Heart left ventricle (tissue), 16 donors: Measurements from ENCODE around the gene CHN1. TPM values are rescaled to one million over a fixed set of nuclear protein-coding genes. Genes with fewer than 3 reads are reported as not detected.
A peak's percentile ranks its signal among the peaks of the same experiment; 100 is the strongest.

Experiments
- ATAC-seq, 4 donors: fragments of 200-7000 bp; cut with Tn5 transposase; one replicate each; pipeline ENCODE4 v1.9.1; 2020 to 2022; ENCODE audit warnings: moderate library complexity in 4 of 4, mild to moderate bottlenecking in 3 of 4, moderate number of reproducible peaks in 1 of 4
- DNase-seq, 5 donors: peaks; one replicate each; pipeline ENCODE4 v3.0.0-alpha.2; 2020
- H3K27ac ChIP-seq, 12 donors: fragments of 200-600 bp; sonication (generic) in 4 of 12; one replicate each; pipeline versions ENCODE4 v1.5.0 to v1.8.0; 2016 to 2022; ENCODE audit warnings: mild to moderate bottlenecking in 2 of 12
- H3K27me3 ChIP-seq, 9 donors: fragments of 200-600 bp; sonication (generic) in 2 of 9; one replicate each; pipeline versions ENCODE4 v1.5.1 to v1.8.0; 2016 to 2022; ENCODE audit warnings: mild to moderate bottlenecking in 3 of 9
- H3K36me3 ChIP-seq, 9 donors: fragments of 200-600 bp; sonication (generic) in 2 of 9; one replicate each; pipeline versions ENCODE4 v1.5.0 to v1.8.0; 2018 to 2022; ENCODE audit warnings: mild to moderate bottlenecking in 2 of 9
- H3K4me1 ChIP-seq, 12 donors: fragments of 200-600 bp; sonication (generic) in 4 of 12; one replicate each; pipeline versions ENCODE4 v1.5.0 to v1.8.0; 2016 to 2022; ENCODE audit warnings: mild to moderate bottlenecking in 3 of 12
- H3K4me3 ChIP-seq, 12 donors: fragments of 200-600 bp; sonication (generic) in 4 of 12; one replicate each; pipeline versions ENCODE4 v1.5.0 to v1.8.0; 2017 to 2022; ENCODE audit warnings: mild to moderate bottlenecking in 9 of 12, moderate library complexity in 4 of 12
- H3K9me3 ChIP-seq, 12 donors: fragments of 200-600 bp; sonication (generic) in 4 of 12; one replicate each; pipeline versions ENCODE4 v1.5.0 to v1.8.0; 2016 to 2022; ENCODE audit warnings: mild to moderate bottlenecking in 1 of 12
- CTCF ChIP-seq, 12 donors: fragments of 200-600 bp; sonication (generic) in 4 of 12; IDR thresholded peaks; one replicate each; pipeline versions ENCODE4 v1.5.0 to v1.8.0; 2018 to 2022; ENCODE audit warnings: antibody characterized with exemption in 12 of 12, mild to moderate bottlenecking in 5 of 12
- POLR2A ChIP-seq, 2 donors: fragments of 450-650 bp; IDR thresholded peaks; one replicate each; pipeline ENCODE4 v1.6.1; 2017; ENCODE audit warnings: antibody characterized with exemption in 2 of 2, mild to moderate bottlenecking in 2 of 2, moderate library complexity in 2 of 2
- WGBS, 4 donors: extraction: QIAGEN DNeasy Blood & Tissue Kit in 2 of 4; methylation state at CpG; one replicate each; pipeline versions ENCODE4 v1.1.5 to v1.1.7; 2013 to 2018; 5-methylcytosine and 5-hydroxymethylcytosine counted together
- intact Hi-C, 10 donors: fragments of 100-400 bp; cut with DNase I; formaldehyde crosslinking; loops; one replicate each; pipeline versions ENCODE4 v1.11.1 to v1.14.2; 2022
- polyA plus RNA-seq, 2 donors: library from polyadenylated mRNA; stranded (reverse); fragments of 200-250 nt; gene quantifications; one replicate each; pipeline ENCODE4 v1.2.3, GENCODE V29; 2013
- total RNA-seq, 9 donors: library from RNA; depleted of rRNA in 2 of 9; stranded (reverse); fragments of >200 nt in 2 of 9; fragmentation: NEBNext Ultra II Directional in 3 of 9; extraction: Animal tissue kit (Norgen Biotek cat#: 25700) in 3 of 9; gene quantifications; one replicate each; pipeline versions ENCODE4 v1.1.0 to v1.2.4, GENCODE V29; 2016 to 2023
- donor health status: ischemic (EF 13 %, LVEDD 7.1; RV severe dilation, severe dysfunction).
- donor health status: healthy with polysubstance abuse.
- donor health status: DM: no; HTN: yes; CAD: no.
- donor health status: DM: no; HTN: no; CAD: no.
- donor health status: ischemic (EF 25% LVEDD 6.9; RV normal size, moderate dysfunction).
- donor health status: ischemic (EF 25% LVEDD 5.7; RV mildly dilated, moderate dysfunction).
- donor health status: healthy.
- donor health status: DM: yes; HTN: yes; CAD: no.
- donor health status: ischemic (EF 35%, LVEDD 5.7; RV mildly dilated, moderate dysfunction).
- donor health status: nonischemic (EF 11% LVEDD 7.7; RV severe dilation, severe dysfunction).
- donor health status: DM: yes; HTN: yes; CAD: no.
- donor health status: PGD.
- donor health status: ischemic (EF 29% LVEDD 5.4; RV normal size, mild dysfunction).
- donor health status: nonischemic (EF 23%, LVEDD 6.1; RV moderate dilation, normal function).

CHN1 gene
- total and polyA plus RNA-seq, 11 donors = 6.9 to 24.3 (median 19.2) TPM

- no peak for ATAC-seq
- Histone ChIP-seq H3K9me3 (no peaks in the 10 kb centered on the region), H3K36me3 (no peaks in the 10 kb centered on the region), H3K27ac (no peak overlapping the region), H3K4me1 (peaks cover 0 to 10% (median 0%) of the 10 kb centered on the region in 12 donors), H3K4me3 (no peak overlapping the region), H3K27me3 (no peaks in the 10 kb centered on the region)
- intact Hi-C loops = loop anchor here in 1 of 10 donors (10.0 kb wide), 1 partner anchor 128 kb away; no protein-coding TSS in a partner anchor
- TF ChIP-seq POLR2A (IDR thresholded peaks at IDR 0.05) (no peak), CTCF (IDR thresholded peaks at IDR 0.05) (no peak)
- DNase-seq = no peak
- 63 to 70% (median 68%) methylated on average over 3 of the region's 3 CpGs for WGBS, 4 donors
Observed at GRCh38 chr2:174902506-174903263, 102.5 kb downstream of the CHN1 start.

- Histone ChIP-seq H3K4me3 (peak overlapping the region in 4 of 12 donors; percentile 14 to 35 (median 26)), H3K27ac (peak overlapping the region in 6 of 12 donors; percentile 11 to 49 (median 22)), H3K27me3 (no peaks in the 10 kb centered on the region), H3K9me3 (no peaks in the 10 kb centered on the region), H3K4me1 (peaks cover 0 to 10% (median 0%) of the 10 kb centered on the region in 12 donors), H3K36me3 (no peaks in the 10 kb centered on the region)
- TF ChIP-seq CTCF (IDR thresholded peaks at IDR 0.05) (no peak), POLR2A (IDR thresholded peaks at IDR 0.05) (no peak)
- 56 to 70% (median 58%) methylated on average over 4 of the region's 4 CpGs for WGBS, 4 donors
- intact Hi-C loops = loop anchor here in 1 of 10 donors (10.0 kb wide), 1 partner anchor 126 kb away; no protein-coding TSS in a partner anchor
- DNase-seq (peak in 3 of 5 donors; percentile 9 to 25 (median 21)), ATAC-seq (peak; percentile 39 to 58 (median 54))
Observed at GRCh38 chr2:174901075-174901474, 104.1 kb downstream of the CHN1 start.

- intact Hi-C loops = no loop called here
- no peaks in the 10 kb centered on the region for H3K36me3 ChIP-seq
- H3K27ac ChIP-seq = no peak overlapping the region
- ATAC-seq = no peak
- no peaks in the 10 kb centered on the region for H3K27me3 ChIP-seq
- TF ChIP-seq POLR2A (IDR thresholded peaks at IDR 0.05) (no peak), CTCF (IDR thresholded peaks at IDR 0.05) (no peak)
- 79 to 83% (median 81%) methylated on average over 6 of the region's 6 CpGs for WGBS, 4 donors
- no peaks in the 10 kb centered on the region for H3K9me3 ChIP-seq
- DNase-seq = no peak
- H3K4me3 ChIP-seq = no peak overlapping the region
- peaks cover 0 to 3% (median 0%) of the 10 kb centered on the region in 12 donors for H3K4me1 ChIP-seq
Observed at GRCh38 chr2:174897286-174897685, 107.9 kb downstream of the CHN1 start.

- no peak for ATAC-seq
- Histone ChIP-seq H3K9me3 (no peaks in the 10 kb centered on the region), H3K27ac (no peak overlapping the region), H3K36me3 (no peaks in the 10 kb centered on the region), H3K27me3 (no peaks in the 10 kb centered on the region), H3K4me3 (no peak overlapping the region), H3K4me1 (no peaks in the 10 kb centered on the region)
- intact Hi-C loops = no loop called here
- TF ChIP-seq CTCF (IDR thresholded peaks at IDR 0.05) = no peak
- no peak for TF ChIP-seq POLR2A (IDR thresholded peaks at IDR 0.05)
- WGBS, 4 donors = 91 to 100% (median 99%) methylated on average over 1 of the region's 1 CpG
- no peak for DNase-seq
Observed at GRCh38 chr2:174893018-174893417, 112.2 kb downstream of the CHN1 start.
